Mesothelial cell of epicardium (in vitro differentiated cells): ENCODE results near the gene LMCD1. TPM values are rescaled to one million over a fixed set of nuclear protein-coding genes. Genes with fewer than 3 reads are reported as not detected.

ENCODE experiments used
- DNase-seq, 2 experiments: peaks; one replicate each; pipeline ENCODE4 v3.0.0; 2021; ENCODE audit warnings: low spot score in 2 of 2; ENCODE audit not compliant: unreplicated experiment in 2 of 2
- H3K27ac Mint-ChIP-seq: 2 replicates; pipeline ENCODE4 v1.8.0; 2021; ENCODE audit warnings: mixed read lengths
- H3K27me3 Mint-ChIP-seq: 2 replicates; pipeline ENCODE4 v1.8.0; 2021; ENCODE audit warnings: low read depth, mixed read lengths
- H3K36me3 Mint-ChIP-seq: 2 replicates; pipeline ENCODE4 v1.8.0; 2021; ENCODE audit warnings: mixed read lengths
- H3K4me1 Mint-ChIP-seq: 2 replicates; pipeline ENCODE4 v1.8.0; 2021; ENCODE audit warnings: mixed read lengths
- H3K4me3 Mint-ChIP-seq: 2 replicates; pipeline ENCODE4 v1.8.0; 2021; ENCODE audit warnings: mild to moderate bottlenecking, moderate library complexity, mixed read lengths
- H3K9me3 Mint-ChIP-seq: 2 replicates; pipeline ENCODE4 v1.8.0; 2021; ENCODE audit warnings: mixed read lengths
- CTCF ChIP-seq: fragments of 200-600 bp; sonication (generic); IDR thresholded peaks from one replicate; pipeline ENCODE4 v1.5.0; 2021; ENCODE audit warnings: antibody characterized with exemption; ENCODE audit not compliant: unreplicated experiment
- total RNA-seq: library from RNA; stranded (reverse); gene quantifications from 3 replicates; pipeline ENCODE4 v1.2.1, GENCODE V29; 2021

The LMCD1 gene
- total RNA-seq, 1 donor from 2014 or later = 20.8 TPM

DNA sequence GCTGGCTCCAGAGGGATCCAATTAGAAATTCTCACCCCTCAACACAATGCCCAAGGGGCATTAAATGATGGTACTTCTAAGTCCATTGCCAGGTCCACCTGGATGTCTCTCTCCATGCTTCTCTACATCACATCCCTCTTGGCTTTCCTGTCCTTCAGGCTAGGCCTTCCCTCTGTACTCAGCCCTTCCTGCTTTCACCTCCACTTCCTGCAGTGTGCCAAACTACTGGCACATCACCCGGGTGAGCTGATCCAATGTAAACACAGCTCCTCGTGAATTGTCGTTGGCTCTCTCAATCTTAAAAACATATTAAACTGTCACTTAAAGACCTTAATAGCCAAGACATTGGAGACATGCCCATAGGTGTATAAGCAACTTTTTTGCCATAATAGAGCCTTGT lies 4.0 kb downstream of the LMCD1 start:
- no peak for TF ChIP-seq CTCF
- no peaks in the 10 kb centered on the region for H3K27me3 Mint-ChIP-seq
- H3K36me3 Mint-ChIP-seq = peaks cover 3% of the 10 kb centered on the region
- peaks cover 61% of the 10 kb centered on the region for H3K4me1 Mint-ChIP-seq
- H3K27ac Mint-ChIP-seq = peak overlapping the region; percentile 26
- DNase-seq = no peak
- no peak overlapping the region for H3K4me3 Mint-ChIP-seq
- no peaks in the 10 kb centered on the region for H3K9me3 Mint-ChIP-seq

GRCh38 chr3:8506571-8507061 lies 5.0 kb downstream of the LMCD1 start:
- no peak for TF ChIP-seq CTCF
- DNase-seq = no peak
- Mint-ChIP-seq H3K4me3 (no peak overlapping the region), H3K27ac (peak overlapping the region; percentile 58), H3K4me1 (peaks cover 51% of the 10 kb centered on the region), H3K9me3 (no peaks in the 10 kb centered on the region), H3K36me3 (peaks cover 3% of the 10 kb centered on the region), H3K27me3 (no peaks in the 10 kb centered on the region)

GRCh38 chr3:8507496-8507895 lies 5.9 kb downstream of the LMCD1 start:
- peaks cover 45% of the 10 kb centered on the region for H3K4me1 Mint-ChIP-seq
- peaks cover 3% of the 10 kb centered on the region for H3K36me3 Mint-ChIP-seq
- no peaks in the 10 kb centered on the region for H3K27me3 Mint-ChIP-seq
- DNase-seq = no peak
- no peak overlapping the region for H3K4me3 Mint-ChIP-seq
- no peak overlapping the region for H3K27ac Mint-ChIP-seq
- no peaks in the 10 kb centered on the region for H3K9me3 Mint-ChIP-seq
- TF ChIP-seq CTCF = no peak

- Mint-ChIP-seq H3K9me3 (no peaks in the 10 kb centered on the region), H3K27me3 (no peaks in the 10 kb centered on the region), H3K27ac (no peak overlapping the region), H3K4me1 (peaks cover 21% of the 10 kb centered on the region), H3K36me3 (peaks cover 13% of the 10 kb centered on the region), H3K4me3 (no peak overlapping the region)
- TF ChIP-seq CTCF = no peak
- no peak for DNase-seq
Observed at GRCh38 chr3:8509961-8510360, 8.3 kb downstream of the LMCD1 start.

- peaks cover 18% of the 10 kb centered on the region for H3K36me3 Mint-ChIP-seq
- no peak overlapping the region for H3K4me3 Mint-ChIP-seq
- peaks cover 13% of the 10 kb centered on the region for H3K9me3 Mint-ChIP-seq
- TF ChIP-seq CTCF = no peak
- no peaks in the 10 kb centered on the region for H3K4me1 Mint-ChIP-seq
- H3K27ac Mint-ChIP-seq = no peak overlapping the region
- no peak for DNase-seq
- H3K27me3 Mint-ChIP-seq = no peaks in the 10 kb centered on the region
Observed at GRCh38 chr3:8512234-8512633, 10.6 kb downstream of the LMCD1 start.
